HG03565 (cell line): ENCODE results near the gene PIAS4.
A peak's percentile ranks its signal among the peaks of the same experiment; 100 is the strongest.

Experiments used
- ATAC-seq: cut with Tn5 transposase; IDR thresholded peaks from one replicate; pipeline ENCODE4 v1.9.1; 2021; ENCODE audit warnings: mild to moderate bottlenecking, moderate library complexity; ENCODE audit not compliant: unreplicated experiment

PIAS4 gene

GRCh38 chr19:3976495-3977241, 30.9 kb upstream of the PIAS4 start:
- ATAC-seq, result no peak

- ATAC-seq, result no peak
Measured at GRCh38 chr19:3977242-3978143, 30.0 kb upstream of the PIAS4 start.

GRCh38 chr19:3978145-3978544, 29.4 kb upstream of the PIAS4 start:
- ATAC-seq, result no peak

GRCh38 chr19:3979289-3979673, 28.3 kb upstream of the PIAS4 start:
- ATAC-seq, result no peak

GRCh38 chr19:3979674-3980352, 27.7 kb upstream of the PIAS4 start:
- no peak for ATAC-seq

- no peak for ATAC-seq
Measured at GRCh38 chr19:3980353-3981251, 26.9 kb upstream of the PIAS4 start.

GRCh38 chr19:3981373-3981735, 26.2 kb upstream of the PIAS4 start:
- no peak for ATAC-seq

- ATAC-seq, result no peak
Measured at GRCh38 chr19:3981736-3982681, 25.5 kb upstream of the PIAS4 start.

GRCh38 chr19:3982701-3983541, 24.6 kb upstream of the PIAS4 start:
- no peak for ATAC-seq

GRCh38 chr19:3983542-3983914, 24.0 kb upstream of the PIAS4 start:
- ATAC-seq, result no peak

- ATAC-seq, result no peak
Measured at GRCh38 chr19:3983936-3984583, 23.5 kb upstream of the PIAS4 start.

- no peak for ATAC-seq
Measured at GRCh38 chr19:3984584-3984907, 23.0 kb upstream of the PIAS4 start.

GRCh38 chr19:3984908-3985642, 22.5 kb upstream of the PIAS4 start, which contains the start of gene EEF2:
Gene EEF2, minus strand, starts transcription at chr19:3985463. Its CDS starts 83 bp downstream, at chr19:3985380.
- peak; percentile 36 for ATAC-seq

- ATAC-seq, result no peak
Measured at GRCh38 chr19:3985643-3986259, 21.8 kb upstream of the PIAS4 start.

- no peak for ATAC-seq
Measured at GRCh38 chr19:3986260-3987041, 21.1 kb upstream of the PIAS4 start.
